ENCODE measurements around the gene EFNB1. TPM values are rescaled to one million over a fixed set of nuclear protein-coding genes. Genes with fewer than 3 reads are reported as not detected.
A peak's percentile ranks its signal among the peaks of the same experiment; 100 is the strongest.

The EFNB1 gene
- total RNA-seq, 1 experiment from 2014 or later: 7.0 TPM

DNA sequence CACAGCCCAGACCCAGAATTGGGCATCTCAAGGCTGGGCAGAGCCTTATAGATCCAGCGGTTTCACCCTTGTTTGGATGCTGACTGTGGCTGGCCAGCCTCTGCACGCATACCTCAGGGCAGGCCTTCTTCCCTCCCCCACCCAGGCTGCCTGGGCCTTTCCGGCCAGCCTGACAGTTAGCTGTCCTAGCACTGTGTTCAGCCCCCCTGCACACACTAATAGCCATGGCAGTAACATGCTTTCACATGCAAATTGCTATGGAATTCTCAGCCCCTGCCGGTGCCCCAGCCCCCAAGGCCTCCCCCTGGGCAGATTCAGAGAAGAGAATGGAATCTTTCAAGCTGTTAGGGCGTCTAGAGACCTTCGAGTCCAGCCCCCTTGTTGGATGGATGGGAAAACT is 17.7 kb downstream of the EFNB1 start:
- ChIA-PET POLR2A (no interaction called here), CTCF (no interaction called here)
- TF ChIP-seq, protein P1, sequence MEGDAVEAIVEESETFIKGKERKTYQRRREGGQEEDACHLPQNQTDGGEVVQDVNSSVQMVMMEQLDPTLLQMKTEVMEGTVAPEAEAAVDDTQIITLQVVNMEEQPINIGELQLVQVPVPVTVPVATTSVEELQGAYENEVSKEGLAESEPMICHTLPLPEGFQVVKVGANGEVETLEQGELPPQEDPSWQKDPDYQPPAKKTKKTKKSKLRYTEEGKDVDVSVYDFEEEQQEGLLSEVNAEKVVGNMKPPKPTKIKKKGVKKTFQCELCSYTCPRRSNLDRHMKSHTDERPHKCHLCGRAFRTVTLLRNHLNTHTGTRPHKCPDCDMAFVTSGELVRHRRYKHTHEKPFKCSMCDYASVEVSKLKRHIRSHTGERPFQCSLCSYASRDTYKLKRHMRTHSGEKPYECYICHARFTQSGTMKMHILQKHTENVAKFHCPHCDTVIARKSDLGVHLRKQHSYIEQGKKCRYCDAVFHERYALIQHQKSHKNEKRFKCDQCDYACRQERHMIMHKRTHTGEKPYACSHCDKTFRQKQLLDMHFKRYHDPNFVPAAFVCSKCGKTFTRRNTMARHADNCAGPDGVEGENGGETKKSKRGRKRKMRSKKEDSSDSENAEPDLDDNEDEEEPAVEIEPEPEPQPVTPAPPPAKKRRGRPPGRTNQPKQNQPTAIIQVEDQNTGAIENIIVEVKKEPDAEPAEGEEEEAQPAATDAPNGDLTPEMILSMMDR (IDR thresholded peaks at IDR 0.05; ENCODE audit: insufficient read depth in 1 of 2, low read depth in 1 of 2, low read length in 1 of 2, severe bottlenecking in 1 of 2, unreplicated experiment in 1 of 2): no peak
- Histone ChIP-seq H3K4me1 (no peaks in the 10 kb centered on the region), H3K9me3 (no peaks in the 10 kb centered on the region), H3K27me3 (replicated peaks; ENCODE audit: control insufficient read depth, insufficient read depth, low read length) (no peaks in the 10 kb centered on the region), H3K4me3 (ENCODE audit: low read depth, low read length) (no peak overlapping the region), H3K36me3 (ENCODE audit: control insufficient read depth, insufficient read depth, low read length) (no peaks in the 10 kb centered on the region)
- Mint-ChIP-seq H3K36me3 (ENCODE audit: insufficient read depth, unreplicated experiment) (peaks cover 12% of the 10 kb centered on the region), H3K9me3 (ENCODE audit: unreplicated experiment) (no peaks in the 10 kb centered on the region), H3K27ac (ENCODE audit: unreplicated experiment) (no peak overlapping the region), H3K27me3 (ENCODE audit: insufficient read depth, unreplicated experiment) (no peaks in the 10 kb centered on the region), H3K4me3 (ENCODE audit: unreplicated experiment) (no peak overlapping the region), H3K4me1 (ENCODE audit: low read depth, unreplicated experiment) (peaks cover 7% of the 10 kb centered on the region)
- DNase-seq: no peak
- intact Hi-C loops (cut with micrococcal nuclease; ENCODE audit: unreplicated experiment): no loop called here
- BruUV-seq (replicated peaks): no TSS peak

DNA sequence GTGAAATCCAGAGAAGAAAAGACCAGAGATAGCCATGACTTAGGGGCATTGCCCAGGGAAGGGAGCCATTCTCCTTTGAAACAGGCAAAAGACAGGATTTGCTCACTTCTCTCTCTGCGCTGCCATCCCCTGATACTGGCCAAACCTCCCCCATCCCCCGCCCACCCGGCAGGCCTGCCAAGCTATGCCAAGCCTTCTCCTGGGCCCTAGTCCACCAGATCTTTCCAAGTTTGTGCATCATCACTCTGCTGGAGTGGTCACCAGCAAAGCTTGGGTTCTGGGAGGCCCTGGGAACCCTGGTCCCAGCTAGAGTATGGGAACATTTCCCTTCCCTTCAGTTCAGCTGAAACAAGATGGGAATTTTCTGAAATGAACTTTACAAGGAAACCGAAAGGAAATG is 18.4 kb downstream of the EFNB1 start:
- no peak overlapping the region for H3K4me3 ChIP-seq (ENCODE audit: low read depth, low read length)
- no peaks in the 10 kb centered on the region for H3K27me3 ChIP-seq (replicated peaks; ENCODE audit: control insufficient read depth, insufficient read depth, low read length)
- Mint-ChIP-seq H3K36me3 (ENCODE audit: insufficient read depth, unreplicated experiment) (peaks cover 7% of the 10 kb centered on the region), H3K4me1 (ENCODE audit: low read depth, unreplicated experiment) (peaks cover 7% of the 10 kb centered on the region), H3K27ac (ENCODE audit: unreplicated experiment) (peak overlapping the region; percentile 7), H3K9me3 (ENCODE audit: unreplicated experiment) (no peaks in the 10 kb centered on the region), H3K27me3 (ENCODE audit: insufficient read depth, unreplicated experiment) (no peaks in the 10 kb centered on the region), H3K4me3 (ENCODE audit: unreplicated experiment) (no peak overlapping the region)
- intact Hi-C loops (cut with micrococcal nuclease; ENCODE audit: unreplicated experiment): no loop called here
- no peaks in the 10 kb centered on the region for H3K9me3 ChIP-seq
- H3K4me1 ChIP-seq: no peaks in the 10 kb centered on the region
- no peaks in the 10 kb centered on the region for H3K36me3 ChIP-seq (ENCODE audit: control insufficient read depth, insufficient read depth, low read length)
- no TSS peak for BruUV-seq (replicated peaks)
- no peak for DNase-seq
- POLR2A ChIA-PET: no interaction called here
- TF ChIP-seq, protein P1 (IDR thresholded peaks at IDR 0.05; ENCODE audit: insufficient read depth in 1 of 2, low read depth in 1 of 2, low read length in 1 of 2, severe bottlenecking in 1 of 2, unreplicated experiment in 1 of 2): no peak
- CTCF ChIA-PET: no interaction called here

DNA sequence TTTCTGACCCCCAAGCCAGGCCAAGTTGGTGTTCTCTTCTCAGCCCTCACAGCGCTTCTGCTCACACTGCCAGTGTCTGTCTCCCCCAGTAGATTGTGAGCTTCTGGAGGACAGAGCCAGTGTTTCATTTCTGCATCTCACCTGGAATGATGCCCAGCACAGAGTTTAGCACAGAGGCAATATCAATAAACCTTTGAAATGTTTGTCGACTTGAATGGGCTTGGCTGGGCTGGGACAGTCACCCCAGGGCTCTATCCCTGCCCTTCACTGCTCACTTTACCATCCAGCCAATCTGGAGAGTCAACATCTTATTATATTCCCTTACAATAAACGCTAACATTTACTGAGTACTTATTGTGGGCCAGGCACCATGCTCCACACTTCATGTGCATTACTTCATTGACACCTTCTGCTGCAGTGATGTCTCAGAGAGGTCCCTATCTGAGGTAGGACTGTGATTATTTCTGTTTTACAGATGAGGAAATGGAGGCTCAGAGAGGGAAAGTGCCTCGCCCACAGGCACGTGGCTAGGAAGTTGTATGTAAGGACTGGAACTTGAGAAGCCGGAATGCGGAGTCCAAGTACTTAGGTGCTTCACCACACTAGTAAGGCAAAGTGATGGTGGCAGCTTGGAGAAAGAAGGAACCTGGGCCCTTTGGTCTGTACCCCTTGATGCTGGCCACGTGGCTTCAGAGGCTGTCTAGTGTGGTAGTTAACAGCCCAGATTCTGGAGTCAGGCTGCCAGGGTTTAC is 19.5 kb downstream of the EFNB1 start:
- ChIA-PET CTCF (no interaction called here), POLR2A (no interaction called here)
- Mint-ChIP-seq H3K36me3 (ENCODE audit: insufficient read depth, unreplicated experiment) (peaks cover 6% of the 10 kb centered on the region), H3K27ac (ENCODE audit: unreplicated experiment) (no peak overlapping the region), H3K4me3 (ENCODE audit: unreplicated experiment) (no peak overlapping the region), H3K27me3 (ENCODE audit: insufficient read depth, unreplicated experiment) (no peaks in the 10 kb centered on the region), H3K9me3 (ENCODE audit: unreplicated experiment) (no peaks in the 10 kb centered on the region), H3K4me1 (ENCODE audit: low read depth, unreplicated experiment) (no peaks in the 10 kb centered on the region)
- H3K4me3 ChIP-seq (ENCODE audit: low read depth, low read length): no peak overlapping the region
- H3K4me1 ChIP-seq: 0 out of 2 replicates have a peak, but pooled peaks cover under 1% of the 10 kb centered on the region
- no TSS peak for BruUV-seq (replicated peaks)
- no peak for DNase-seq
- no peaks in the 10 kb centered on the region for H3K36me3 ChIP-seq (ENCODE audit: control insufficient read depth, insufficient read depth, low read length)
- no peaks in the 10 kb centered on the region for H3K27me3 ChIP-seq (replicated peaks; ENCODE audit: control insufficient read depth, insufficient read depth, low read length)
- TF ChIP-seq, protein P1 (IDR thresholded peaks at IDR 0.05; ENCODE audit: insufficient read depth in 1 of 2, low read depth in 1 of 2, low read length in 1 of 2, severe bottlenecking in 1 of 2, unreplicated experiment in 1 of 2): no peak
- intact Hi-C loops (cut with micrococcal nuclease; ENCODE audit: unreplicated experiment): no loop called here
- no peaks in the 10 kb centered on the region for H3K9me3 ChIP-seq

Measured in Caco-2 (cell line).